Measurements from ENCODE around the gene HYDIN. TPM values are rescaled to one million over a fixed set of nuclear protein-coding genes. Genes with fewer than 3 reads are reported as not detected.

Gene HYDIN
- total and polyA plus RNA-seq, 2 experiments from 2014 or later: 0.04 to 0.67 TPM

- no peaks in the 10 kb centered on the region for H3K4me1 ChIP-seq (ENCODE audit: insufficient read depth)
- H3K79me2 ChIP-seq: no peaks in the 10 kb centered on the region
- TF ChIP-seq CTCF (IDR thresholded peaks at IDR 0.05; ENCODE audit: poor library complexity) (no peak), EZH2 (IDR thresholded peaks at IDR 0.05; ENCODE audit: borderline replicate concordance) (no peak), EZH2phosphoT487 (IDR thresholded peaks at IDR 0.05; ENCODE audit: low read depth, severe bottlenecking, unreplicated experiment) (no peak)
- H3K27me3 ChIP-seq: peaks cover 17% of the 10 kb centered on the region
- H3K9me2 ChIP-seq (replicated peaks; ENCODE audit: insufficient read depth): no peaks in the 10 kb centered on the region
- no peaks in the 10 kb centered on the region for H3K36me3 ChIP-seq (replicated peaks; ENCODE audit: insufficient read depth, low read depth)
- no peak for DNase-seq (ENCODE audit: low spot score)
- no peak overlapping the region for H3K4me2 ChIP-seq
- H4K20me1 ChIP-seq (ENCODE audit: insufficient read depth, poor library complexity, severe bottlenecking): no peaks in the 10 kb centered on the region
- H3K4me3 ChIP-seq: no peak overlapping the region
- no peak overlapping the region for H2AFZ ChIP-seq
- no peak overlapping the region for H3K27ac ChIP-seq
- H3K9me3 ChIP-seq (ENCODE audit: low read depth): no peaks in the 10 kb centered on the region
These were observed 422.2 kb downstream of the HYDIN start for GRCh38 chr16:70808371-70808770.

- Histone ChIP-seq H3K79me2 (no peaks in the 10 kb centered on the region), H3K9me2 (replicated peaks; ENCODE audit: insufficient read depth) (no peaks in the 10 kb centered on the region), H3K4me3 (no peak overlapping the region), H3K4me2 (no peak overlapping the region), H3K27ac (no peak overlapping the region), H3K27me3 (peaks cover 17% of the 10 kb centered on the region), H3K9me3 (ENCODE audit: low read depth) (no peaks in the 10 kb centered on the region), H4K20me1 (ENCODE audit: insufficient read depth, poor library complexity, severe bottlenecking) (no peaks in the 10 kb centered on the region), H2AFZ (no peak overlapping the region), H3K36me3 (replicated peaks; ENCODE audit: insufficient read depth, low read depth) (no peaks in the 10 kb centered on the region), H3K4me1 (ENCODE audit: insufficient read depth) (no peaks in the 10 kb centered on the region)
- 85% methylated on average over 3 of the region's 3 CpGs for WGBS (ENCODE audit: low lambda C conversion rate, missing lambda C conversion rate)
- TF ChIP-seq EZH2 (IDR thresholded peaks at IDR 0.05; ENCODE audit: borderline replicate concordance) (no peak), EZH2phosphoT487 (IDR thresholded peaks at IDR 0.05; ENCODE audit: low read depth, severe bottlenecking, unreplicated experiment) (no peak), CTCF (IDR thresholded peaks at IDR 0.05; ENCODE audit: poor library complexity) (no peak)
- DNase-seq (ENCODE audit: low spot score): no peak
These were observed 424.7 kb downstream of the HYDIN start for GRCh38 chr16:70805787-70806186.

GRCh38 chr16:70805380-70805779, 425.1 kb downstream of the HYDIN start:
- Histone ChIP-seq H3K4me3 (no peak overlapping the region), H3K4me2 (no peak overlapping the region)
- TF ChIP-seq EZH2 (IDR thresholded peaks at IDR 0.05; ENCODE audit: borderline replicate concordance): no peak
- TF ChIP-seq EZH2phosphoT487 (IDR thresholded peaks at IDR 0.05; ENCODE audit: low read depth, severe bottlenecking, unreplicated experiment): no peak
- TF ChIP-seq CTCF (IDR thresholded peaks at IDR 0.05; ENCODE audit: poor library complexity): no peak

GRCh38 chr16:70804734-70805169, 425.8 kb downstream of the HYDIN start:
- Histone ChIP-seq H3K79me2 (peaks cover 9% of the 10 kb centered on the region), H3K4me1 (ENCODE audit: insufficient read depth) (peaks cover 6% of the 10 kb centered on the region), H3K4me3 (no peak overlapping the region), H4K20me1 (ENCODE audit: insufficient read depth, poor library complexity, severe bottlenecking) (no peaks in the 10 kb centered on the region), H3K4me2 (no peak overlapping the region), H3K9me3 (ENCODE audit: low read depth) (no peaks in the 10 kb centered on the region), H3K36me3 (replicated peaks; ENCODE audit: insufficient read depth, low read depth) (no peaks in the 10 kb centered on the region), H3K9me2 (replicated peaks; ENCODE audit: insufficient read depth) (no peaks in the 10 kb centered on the region), H3K27me3 (peaks cover 17% of the 10 kb centered on the region), H3K27ac (no peak overlapping the region), H2AFZ (no peak overlapping the region)
- DNase-seq (ENCODE audit: low spot score): no peak
- 48% methylated on average over 2 of the region's 2 CpGs for WGBS (ENCODE audit: low lambda C conversion rate, missing lambda C conversion rate)
- TF ChIP-seq EZH2 (IDR thresholded peaks at IDR 0.05; ENCODE audit: borderline replicate concordance) (no peak), CTCF (IDR thresholded peaks at IDR 0.05; ENCODE audit: poor library complexity) (no peak), EZH2phosphoT487 (IDR thresholded peaks at IDR 0.05; ENCODE audit: low read depth, severe bottlenecking, unreplicated experiment) (no peak)

More at GRCh38 chr16:70805380-70805779, 425.1 kb downstream of the HYDIN start:
- WGBS (ENCODE audit: low lambda C conversion rate, missing lambda C conversion rate): 77% methylated on average over 6 of the region's 6 CpGs
- Histone ChIP-seq H3K27me3 (peaks cover 17% of the 10 kb centered on the region), H3K27ac (no peak overlapping the region), H3K79me2 (peaks cover 3% of the 10 kb centered on the region), H3K9me2 (replicated peaks; ENCODE audit: insufficient read depth) (no peaks in the 10 kb centered on the region), H3K4me1 (ENCODE audit: insufficient read depth) (no peaks in the 10 kb centered on the region), H2AFZ (no peak overlapping the region), H3K36me3 (replicated peaks; ENCODE audit: insufficient read depth, low read depth) (no peaks in the 10 kb centered on the region), H4K20me1 (ENCODE audit: insufficient read depth, poor library complexity, severe bottlenecking) (no peaks in the 10 kb centered on the region), H3K9me3 (ENCODE audit: low read depth) (no peaks in the 10 kb centered on the region)
- DNase-seq (ENCODE audit: low spot score): no peak
